ENCODE measurements around the gene CAPS2. TPM values are rescaled to one million over a fixed set of nuclear protein-coding genes. Genes with fewer than 3 reads are reported as not detected.

The CAPS2 gene
- total RNA-seq, 1 donor from 2014 or later, result 6.4 TPM

Other genes with a start within 250 kb of the CAPS2 start
- not detected for gene KCNC2, start 120.5 kb downstream of the CAPS2 start, total RNA-seq
- not detected for gene GLIPR1L1, start 4.3 kb upstream of the CAPS2 start, total RNA-seq
- 1.1 TPM for gene GLIPR1L2, start 60.8 kb upstream of the CAPS2 start, total RNA-seq
- 52.2 TPM for gene GLIPR1, start 150.4 kb upstream of the CAPS2 start, total RNA-seq
- 39.8 TPM for gene KRR1, start 181.3 kb upstream of the CAPS2 start, total RNA-seq